ENCODE results near the gene ERGIC1. TPM values are rescaled to one million over a fixed set of nuclear protein-coding genes. Genes with fewer than 3 reads are reported as not detected.

ERGIC1 gene
- total and polyA plus RNA-seq, 10 of the 15 experiments (the other 5 are each of a cell fraction or from before 2014, with no cell fraction given): 8.8 to 104 (median 76.3) TPM

DNA sequence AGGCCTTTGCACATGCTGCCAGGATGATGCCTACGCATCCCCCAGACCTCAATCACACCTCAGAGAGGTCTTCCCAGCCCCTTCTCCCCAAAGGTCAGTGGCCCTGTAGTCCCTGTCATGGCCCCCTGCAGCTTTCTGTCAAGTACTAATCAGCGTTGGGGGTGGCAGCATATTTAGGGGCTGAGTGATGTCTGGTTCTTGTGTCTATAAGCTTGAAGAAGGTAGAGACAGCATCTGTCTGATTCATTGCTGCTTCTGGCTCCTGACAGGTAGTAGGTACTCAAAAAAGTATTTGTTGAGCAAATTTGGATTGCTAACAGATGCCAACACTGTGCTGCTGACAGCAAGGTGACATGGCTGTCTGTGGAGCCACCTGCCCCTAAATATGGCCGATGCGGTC lies 73.6 kb downstream of the ERGIC1 start:
- Histone ChIP-seq H3K9me3 (replicated peaks; ENCODE audit: control insufficient read depth, insufficient read depth, low read length) (no peaks in the 10 kb centered on the region), H3K79me2 (ENCODE audit: control insufficient read depth, insufficient read depth, low read length) (no peaks in the 10 kb centered on the region), H3K36me3 (ENCODE audit: control insufficient read depth in 2 of 2, insufficient read depth in 2 of 2, low read length in 1 of 2) (peaks cover 3 to 5% of the 10 kb centered on the region in 2 experiments; a peak in 3 of 4 replicates), H3K27ac (ENCODE audit: control insufficient read depth, insufficient read depth) (no peak overlapping the region), H3K9ac (ENCODE audit: control insufficient read depth, insufficient read depth, low read length) (no peak overlapping the region), H3K4me2 (ENCODE audit: control insufficient read depth, insufficient read depth) (no peak overlapping the region), H2AFZ (ENCODE audit: control insufficient read depth, low read depth, low read length) (no peak overlapping the region), H3K4me1 (ENCODE audit: control insufficient read depth, insufficient read depth, low read length) (peaks cover 28% of the 10 kb centered on the region), H4K20me1 (ENCODE audit: control insufficient read depth, insufficient read depth) (no peaks in the 10 kb centered on the region), H3K27me3 (replicated peaks in 1 of 2; ENCODE audit: control insufficient read depth in 2 of 2, insufficient read depth in 2 of 2, low read length in 1 of 2) (no peaks in the 10 kb centered on the region), H3K4me3 (no peak overlapping the region)
- ATAC-seq (no peak), FAIRE-seq (no peak), DNase-seq (ENCODE audit: low read depth, low spot score) (no peak)
- RAD21 ChIA-PET (ENCODE audit: unreplicated experiment): interaction anchor here (2.1 kb wide), 1 partner anchor 59 kb away, joined by 6 read pairs; no protein-coding TSS in a partner anchor
- POLR2A ChIA-PET: no interaction called here
- TF ChIP-seq MTA2 (IDR thresholded peaks at IDR 0.05; ENCODE audit: low read depth): no peak
- no peak for TF ChIP-seq RCOR1 (conservative IDR thresholded peaks at IDR 0.05; ENCODE audit: low read depth, low read length)
- no peak for TF ChIP-seq SRF (IDR thresholded peaks at IDR 0.05; ENCODE audit: low read depth in 2 of 2, low read length in 2 of 2)
- no peak for TF ChIP-seq SMAD1 (IDR thresholded peaks at IDR 0.05; ENCODE audit: low read depth, partially characterized antibody)
- TF ChIP-seq EGR1 (IDR thresholded peaks at IDR 0.05; ENCODE audit: borderline replicate concordance in 1 of 2, low read depth in 2 of 2, low read length in 2 of 2): no peak
- TF ChIP-seq, protein P1, sequence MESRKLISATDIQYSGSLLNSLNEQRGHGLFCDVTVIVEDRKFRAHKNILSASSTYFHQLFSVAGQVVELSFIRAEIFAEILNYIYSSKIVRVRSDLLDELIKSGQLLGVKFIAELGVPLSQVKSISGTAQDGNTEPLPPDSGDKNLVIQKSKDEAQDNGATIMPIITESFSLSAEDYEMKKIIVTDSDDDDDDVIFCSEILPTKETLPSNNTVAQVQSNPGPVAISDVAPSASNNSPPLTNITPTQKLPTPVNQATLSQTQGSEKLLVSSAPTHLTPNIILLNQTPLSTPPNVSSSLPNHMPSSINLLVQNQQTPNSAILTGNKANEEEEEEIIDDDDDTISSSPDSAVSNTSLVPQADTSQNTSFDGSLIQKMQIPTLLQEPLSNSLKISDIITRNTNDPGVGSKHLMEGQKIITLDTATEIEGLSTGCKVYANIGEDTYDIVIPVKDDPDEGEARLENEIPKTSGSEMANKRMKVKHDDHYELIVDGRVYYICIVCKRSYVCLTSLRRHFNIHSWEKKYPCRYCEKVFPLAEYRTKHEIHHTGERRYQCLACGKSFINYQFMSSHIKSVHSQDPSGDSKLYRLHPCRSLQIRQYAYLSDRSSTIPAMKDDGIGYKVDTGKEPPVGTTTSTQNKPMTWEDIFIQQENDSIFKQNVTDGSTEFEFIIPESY (IDR thresholded peaks at IDR 0.05): no peak
- BruUV-seq (replicated peaks): no TSS peak
- intact Hi-C loops (cut with micrococcal nuclease; ENCODE audit: unreplicated experiment): loop anchor here (5.0 kb wide), 2 partner anchors 70 to 135 kb away; partner anchors contain the start of gene DUSP1
- CTCF ChIA-PET: interaction anchor here (0.6 kb wide), 1 partner anchor 24 kb away, joined by 3 read pairs; no protein-coding TSS in a partner anchor
- in situ Hi-C loops (cut with MboI): no loop called here
- WGBS (ENCODE audit: insufficient coverage, insufficient replicate concordance, low lambda C conversion rate, missing lambda C conversion rate): 98% methylated on average over 4 of the region's 4 CpGs
- SMC1A ChIA-PET (ENCODE audit: uncharacterized antibody, unreplicated experiment): no interaction called here
